HG03378 (cell line): ENCODE measurements around the gene EMP2.

Source experiments
- ATAC-seq: cut with Tn5 transposase; IDR thresholded peaks from one replicate; pipeline ENCODE4 v1.9.1; 2021; ENCODE audit warnings: mild to moderate bottlenecking, moderate library complexity; ENCODE audit not compliant: unreplicated experiment

Gene EMP2

GRCh38 chr16:10610499-10611184 is 30.2 kb upstream of the EMP2 start:
- no peak for ATAC-seq

DNA sequence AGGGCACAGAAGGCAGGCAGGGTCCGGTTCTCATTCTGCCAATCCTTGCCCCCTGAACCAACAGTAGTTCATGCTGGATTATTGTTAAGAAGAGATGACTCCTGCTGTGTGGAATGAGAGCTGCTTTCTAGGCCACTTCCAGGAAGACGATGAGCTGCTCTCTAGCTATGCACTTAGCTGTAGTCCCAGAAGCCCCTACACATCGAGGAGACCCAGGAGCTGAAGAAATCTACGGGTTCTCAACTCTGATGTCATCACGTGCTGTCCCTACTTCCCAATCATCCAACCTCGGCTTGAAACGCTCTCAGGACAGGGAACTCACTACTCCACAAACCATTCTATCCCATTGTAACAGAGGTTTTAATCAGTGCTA is 29.0 kb upstream of the EMP2 start:
- ATAC-seq = no peak

DNA sequence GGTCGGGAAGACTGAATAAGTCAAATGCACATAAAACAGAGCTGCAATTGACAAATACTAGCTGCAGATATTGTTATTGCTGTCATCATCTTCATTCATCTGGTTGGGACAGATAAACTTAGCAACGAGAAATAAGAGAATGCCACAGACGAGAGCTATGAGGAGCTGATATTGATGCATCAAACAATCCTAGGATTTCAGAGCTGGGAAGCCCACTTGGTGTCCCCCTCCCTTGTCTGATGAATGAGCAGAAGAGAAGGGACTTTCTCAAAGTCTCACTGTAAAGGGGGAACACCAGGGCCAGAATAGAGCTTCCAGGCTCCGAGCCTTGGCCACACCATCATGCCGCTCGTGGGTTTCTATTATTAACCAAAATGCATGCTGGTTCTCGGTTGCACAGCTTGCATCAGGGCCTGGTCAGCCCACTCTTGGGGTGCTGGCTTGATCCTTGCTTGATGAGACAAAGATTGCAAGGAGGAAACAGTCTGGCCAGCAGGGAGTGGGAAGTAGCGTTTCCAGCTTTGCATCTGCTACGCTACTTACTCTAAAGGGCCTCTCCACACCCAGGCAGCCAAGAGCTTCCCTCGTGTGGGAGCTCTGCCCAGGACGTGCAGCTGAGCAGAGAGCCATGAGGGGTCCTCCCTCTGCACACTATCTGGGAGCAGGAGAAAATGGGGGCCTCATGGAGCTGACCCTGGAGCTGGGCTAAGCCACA is 28.4 kb upstream of the EMP2 start:
- ATAC-seq = no peak

DNA sequence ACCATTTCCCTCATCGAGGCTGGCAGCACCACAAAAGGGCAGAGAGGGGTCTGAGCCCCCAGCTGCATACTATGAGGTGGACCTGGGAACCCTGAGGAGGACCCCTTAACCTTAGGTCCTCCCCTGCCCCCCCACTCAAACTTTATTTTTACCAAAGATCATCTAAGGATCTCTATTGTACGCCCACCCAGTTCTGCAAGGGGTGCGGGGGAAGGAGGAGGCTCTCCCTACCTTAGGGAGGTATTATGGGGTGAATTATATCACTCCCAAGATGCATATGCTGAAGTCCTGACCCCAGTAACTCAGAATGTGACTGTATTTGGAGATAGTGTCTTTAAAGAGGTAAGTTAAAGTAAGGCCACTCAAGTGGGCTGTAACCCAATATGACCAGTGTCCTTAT is 26.8 kb upstream of the EMP2 start:
- ATAC-seq = no peak

- ATAC-seq = no peak
Observed at GRCh38 chr16:10606607-10607006, 26.2 kb upstream of the EMP2 start.

- ATAC-seq = no peak
Observed at GRCh38 chr16:10605636-10606035, 25.2 kb upstream of the EMP2 start.

GRCh38 chr16:10601444-10602408 is 21.3 kb upstream of the EMP2 start:
- no peak for ATAC-seq

DNA sequence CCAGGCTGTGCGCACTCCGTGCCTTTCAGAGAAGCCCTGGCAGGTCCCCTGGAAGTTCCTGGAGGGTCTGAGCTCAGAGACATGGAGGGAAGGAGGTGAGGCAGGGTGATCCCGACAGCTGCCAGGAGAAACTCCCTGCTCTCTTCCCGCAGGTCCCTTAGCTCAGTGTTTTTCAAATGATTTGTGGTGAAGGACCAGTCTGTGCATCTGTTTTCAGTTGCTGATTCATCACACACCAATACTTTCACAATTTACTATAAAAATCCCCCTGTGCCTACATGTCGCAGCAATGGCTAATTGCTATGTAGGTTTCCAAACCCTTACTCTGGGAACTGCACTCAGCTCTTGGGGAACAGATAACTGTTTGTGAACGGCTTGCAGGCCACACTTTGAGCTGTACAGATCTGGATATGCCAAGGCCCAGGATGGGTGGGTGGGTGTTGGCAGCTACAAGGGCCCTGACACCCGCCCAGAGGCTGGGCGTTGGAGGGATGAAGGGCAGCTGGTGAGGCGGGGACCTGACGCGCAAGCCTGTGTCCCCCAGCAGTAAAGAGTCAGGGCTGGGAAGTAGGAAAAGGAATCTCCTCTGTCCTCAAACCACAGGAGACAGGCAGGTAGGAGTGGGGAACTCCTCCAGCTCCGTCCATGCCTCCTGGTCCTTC is 20.5 kb upstream of the EMP2 start:
- ATAC-seq = no peak

GRCh38 chr16:10599626-10600025 is 19.2 kb upstream of the EMP2 start:
- ATAC-seq = no peak

DNA sequence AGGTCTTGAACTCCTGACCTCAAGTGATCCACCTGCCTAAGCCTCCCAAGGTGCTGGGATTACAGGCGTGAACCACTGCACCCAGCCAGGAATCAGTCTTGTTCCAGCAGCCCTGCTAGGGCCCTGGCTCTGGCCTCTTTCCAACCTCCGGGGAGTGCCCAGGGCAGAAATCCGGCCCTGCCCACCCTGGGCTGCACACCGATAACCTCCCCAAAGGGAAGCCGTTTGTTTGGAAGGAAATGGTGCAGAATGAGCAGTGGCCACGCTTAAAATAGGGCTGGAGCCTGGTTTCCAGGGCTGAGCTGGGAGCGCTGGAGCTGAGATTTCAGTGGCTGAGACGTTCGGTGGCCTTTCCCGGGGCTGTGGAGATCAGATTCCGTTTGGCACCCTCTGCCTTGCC is 17.8 kb upstream of the EMP2 start:
- no peak for ATAC-seq

GRCh38 chr16:10597187-10597601 is 16.8 kb upstream of the EMP2 start:
- no peak for ATAC-seq

DNA sequence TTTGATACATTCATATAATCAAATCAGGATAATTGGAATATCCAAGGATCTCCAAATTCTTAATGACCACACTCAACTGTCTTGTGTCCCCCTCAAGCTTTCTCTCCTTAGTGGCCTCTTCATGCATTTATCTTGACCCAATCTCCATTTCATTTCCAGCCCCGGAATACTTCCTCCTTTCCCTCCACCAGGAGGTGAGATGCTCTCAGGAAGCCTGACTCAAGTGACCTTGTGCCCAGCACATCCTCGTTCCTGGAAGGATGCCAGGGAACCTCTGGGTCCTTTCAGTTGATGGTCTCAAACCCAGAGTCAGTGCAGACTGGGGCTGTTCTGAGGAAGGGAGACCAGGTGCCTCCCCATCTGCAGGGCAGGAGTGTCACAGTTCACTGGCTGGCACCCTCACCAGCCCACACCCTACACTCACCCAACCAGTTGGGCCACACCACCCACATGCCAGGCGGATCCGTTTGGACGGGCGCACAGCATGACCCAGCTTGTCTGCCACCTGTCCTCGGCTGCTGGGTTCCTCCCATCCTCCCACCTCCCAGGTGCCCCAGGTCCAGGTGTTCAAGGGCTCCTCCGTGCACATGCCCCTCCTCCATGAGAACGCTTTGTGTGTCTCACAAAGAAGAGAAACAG is 14.0 kb upstream of the EMP2 start:
- no peak for ATAC-seq

DNA sequence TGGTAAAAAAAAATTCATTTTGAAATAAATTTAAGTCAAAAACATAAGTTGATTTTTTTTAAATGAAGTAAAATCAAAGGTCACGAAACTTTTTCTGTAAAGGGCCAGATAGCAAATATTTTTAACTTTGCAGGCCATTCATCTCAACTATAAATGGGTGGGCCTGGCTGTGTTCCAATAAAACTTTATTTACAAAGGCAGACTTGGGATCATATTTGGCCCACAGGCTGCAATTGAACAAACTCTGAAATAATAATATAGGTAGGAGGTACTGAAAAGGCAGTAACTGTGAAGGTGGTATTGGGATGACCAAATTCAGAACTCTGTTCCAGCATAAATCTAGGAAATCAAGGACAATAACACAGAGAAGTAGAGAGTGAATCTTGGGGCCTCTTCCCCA is 12.2 kb upstream of the EMP2 start:
- ATAC-seq = no peak

- no peak for ATAC-seq
Observed at GRCh38 chr16:10590342-10590741, 9.9 kb upstream of the EMP2 start.

GRCh38 chr16:10589109-10589508 is 8.7 kb upstream of the EMP2 start:
- no peak for ATAC-seq

- ATAC-seq = no peak
Observed at GRCh38 chr16:10587622-10588021, 7.2 kb upstream of the EMP2 start.

GRCh38 chr16:10584981-10585438 is 4.6 kb upstream of the EMP2 start:
- ATAC-seq = no peak

GRCh38 chr16:10583269-10583668 is 2.9 kb upstream of the EMP2 start:
- no peak for ATAC-seq

- ATAC-seq = no peak
Observed at GRCh38 chr16:10581507-10581906, 1.1 kb upstream of the EMP2 start.

GRCh38 chr16:10580883-10581247 is 467 bp upstream of the EMP2 start:
- no peak for ATAC-seq

GRCh38 chr16:10579575-10579964 is 828 bp downstream of the EMP2 start:
- ATAC-seq = no peak
